Measurements from ENCODE around the gene GJB1.

DNA sequence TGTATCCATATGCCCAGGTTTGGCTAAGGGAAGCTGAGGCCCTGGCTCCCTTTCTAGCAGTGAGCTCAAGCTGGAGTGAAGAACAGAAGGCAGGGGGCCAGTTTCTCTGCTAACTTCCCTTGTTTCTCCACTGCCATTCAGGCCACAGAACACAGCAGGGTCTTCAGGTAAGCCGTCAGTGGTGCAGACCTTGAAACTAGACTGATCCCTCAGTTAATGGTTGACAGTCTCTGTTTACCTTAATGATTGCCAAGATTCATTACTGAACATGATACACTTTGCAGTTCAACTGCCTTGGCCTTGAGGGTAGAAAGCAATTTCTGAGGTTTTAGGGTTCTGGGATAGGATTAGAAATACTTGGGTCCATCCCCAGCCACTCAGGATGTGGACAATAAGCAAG is 8.9 kb upstream of the GJB1 start:
- TF ChIP-seq, protein P1, sequence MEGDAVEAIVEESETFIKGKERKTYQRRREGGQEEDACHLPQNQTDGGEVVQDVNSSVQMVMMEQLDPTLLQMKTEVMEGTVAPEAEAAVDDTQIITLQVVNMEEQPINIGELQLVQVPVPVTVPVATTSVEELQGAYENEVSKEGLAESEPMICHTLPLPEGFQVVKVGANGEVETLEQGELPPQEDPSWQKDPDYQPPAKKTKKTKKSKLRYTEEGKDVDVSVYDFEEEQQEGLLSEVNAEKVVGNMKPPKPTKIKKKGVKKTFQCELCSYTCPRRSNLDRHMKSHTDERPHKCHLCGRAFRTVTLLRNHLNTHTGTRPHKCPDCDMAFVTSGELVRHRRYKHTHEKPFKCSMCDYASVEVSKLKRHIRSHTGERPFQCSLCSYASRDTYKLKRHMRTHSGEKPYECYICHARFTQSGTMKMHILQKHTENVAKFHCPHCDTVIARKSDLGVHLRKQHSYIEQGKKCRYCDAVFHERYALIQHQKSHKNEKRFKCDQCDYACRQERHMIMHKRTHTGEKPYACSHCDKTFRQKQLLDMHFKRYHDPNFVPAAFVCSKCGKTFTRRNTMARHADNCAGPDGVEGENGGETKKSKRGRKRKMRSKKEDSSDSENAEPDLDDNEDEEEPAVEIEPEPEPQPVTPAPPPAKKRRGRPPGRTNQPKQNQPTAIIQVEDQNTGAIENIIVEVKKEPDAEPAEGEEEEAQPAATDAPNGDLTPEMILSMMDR (IDR thresholded peaks at IDR 0.05; ENCODE audit: low read depth, low read length), result no peak
- TF ChIP-seq, protein P2, sequence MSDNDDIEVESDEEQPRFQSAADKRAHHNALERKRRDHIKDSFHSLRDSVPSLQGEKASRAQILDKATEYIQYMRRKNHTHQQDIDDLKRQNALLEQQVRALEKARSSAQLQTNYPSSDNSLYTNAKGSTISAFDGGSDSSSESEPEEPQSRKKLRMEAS (IDR thresholded peaks at IDR 0.05; ENCODE audit: low read depth, low read length), result no peak
